Activated naive CD8-positive, alpha-beta T cell treated with anti-CD3 and anti-CD28 coated beads, Interleukin-2, amount 10 ng/mL, durations not matched to agents 7 days and 5 days (primary cell): ENCODE results near the gene NOS1AP. TPM values are rescaled to one million over a fixed set of nuclear protein-coding genes. Genes with fewer than 3 reads are reported as not detected.

ENCODE experiments used
- ATAC-seq: fragments of 150-1000 bp; cut with Tn5 transposase; one replicate; pipeline ENCODE4 v1.10.0; 2021; ENCODE audit warnings: low read depth, moderate library complexity
- POLR2A ChIA-PET: fragments of 350-600 bp; sonication (Branson Sonifier 250); formaldehyde crosslinking; loops from one replicate; lab custom pipeline; 2021; ENCODE audit warnings: antibody characterized with exemption; lab: Charles Lee
- DNase-seq: peaks from one replicate; pipeline ENCODE4 v3.0.0; 2021
- H3K27ac Mint-ChIP-seq: one replicate; pipeline ENCODE4 v1.8.0; 2022; ENCODE audit warnings: mild to moderate bottlenecking, mixed read lengths
- H3K27me3 Mint-ChIP-seq: one replicate; pipeline ENCODE4 v1.8.0; 2022; ENCODE audit warnings: mild to moderate bottlenecking, moderate library complexity, mixed read lengths
- H3K36me3 Mint-ChIP-seq: one replicate; pipeline ENCODE4 v1.8.0; 2021; ENCODE audit warnings: mild to moderate bottlenecking, mixed read lengths
- H3K4me1 Mint-ChIP-seq: one replicate; pipeline ENCODE4 v1.8.0; 2021; ENCODE audit warnings: mixed read lengths
- H3K4me3 Mint-ChIP-seq: one replicate; pipeline ENCODE4 v1.8.0; 2022; ENCODE audit warnings: mild to moderate bottlenecking, moderate library complexity, mixed read lengths
- H3K9me3 Mint-ChIP-seq: one replicate; pipeline ENCODE4 v1.8.0; 2021; ENCODE audit warnings: mixed read lengths
- total RNA-seq, 2 experiments: library from RNA; stranded (reverse); gene quantifications; one replicate each; pipeline ENCODE4 v1.2.3, GENCODE V29; 2021

The NOS1AP gene
- total RNA-seq, 2 experiments from 2014 or later = not detected

DNA sequence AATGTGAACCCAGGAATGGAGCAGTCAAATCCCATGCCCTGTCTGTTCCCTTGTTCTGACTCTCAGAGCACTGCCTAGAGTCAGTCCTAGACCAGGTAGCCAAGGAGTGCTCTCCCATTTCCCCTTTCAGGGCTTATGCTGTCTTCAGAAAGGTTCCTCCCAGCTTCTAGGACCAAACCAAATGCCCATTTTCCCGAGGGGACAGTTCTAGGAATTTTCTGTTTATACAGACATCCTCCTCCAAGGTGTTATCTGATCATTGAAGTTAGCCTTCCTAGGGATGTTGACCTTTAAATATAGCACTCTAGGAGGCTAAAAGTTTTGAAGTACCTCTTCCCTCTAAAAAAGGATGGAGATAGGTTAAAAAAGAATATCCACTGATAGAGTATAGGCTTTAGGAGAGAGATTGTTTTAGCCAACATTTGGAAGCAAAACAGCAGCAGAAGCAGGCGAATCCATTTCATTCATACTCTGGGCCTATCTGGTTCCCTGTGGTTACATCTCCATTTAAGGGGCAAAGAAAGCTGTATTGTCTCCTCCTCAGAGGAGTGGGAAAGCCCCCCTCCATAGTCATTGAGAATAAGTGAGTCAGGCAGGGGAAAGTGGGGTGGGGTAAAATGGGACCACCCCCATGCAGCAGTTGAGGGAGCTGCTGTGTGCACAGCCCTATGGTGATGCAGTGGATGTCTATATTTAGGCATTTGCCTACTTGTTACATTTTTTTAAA lies 180.7 kb downstream of the NOS1AP start:
- no peak overlapping the region for H3K4me3 Mint-ChIP-seq
- no peaks in the 10 kb centered on the region for H3K4me1 Mint-ChIP-seq
- no peaks in the 10 kb centered on the region for H3K36me3 Mint-ChIP-seq
- no peak for DNase-seq
- no peak for ATAC-seq
- no peaks in the 10 kb centered on the region for H3K9me3 Mint-ChIP-seq
- POLR2A ChIA-PET = no interaction called here
- no peak overlapping the region for H3K27ac Mint-ChIP-seq
- peaks cover 12% of the 10 kb centered on the region for H3K27me3 Mint-ChIP-seq

DNA sequence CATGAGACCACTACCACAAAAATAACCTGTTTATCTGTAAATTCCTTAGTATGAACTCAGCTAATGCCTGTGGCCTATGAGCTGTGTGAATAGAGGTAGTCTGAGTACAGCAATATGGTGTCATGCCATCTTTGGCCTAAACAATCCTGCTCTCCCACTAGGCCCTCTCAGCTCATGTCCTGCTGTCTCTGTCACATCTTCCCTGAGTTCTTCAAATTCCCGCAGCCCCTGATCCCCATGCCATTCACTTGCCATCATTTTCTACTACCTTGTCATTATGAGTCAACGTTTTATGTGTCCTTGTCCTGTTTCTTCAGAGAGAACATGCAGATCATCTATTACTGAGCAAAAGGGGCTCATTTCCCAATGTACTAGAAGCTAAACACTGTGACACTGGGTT lies 181.6 kb downstream of the NOS1AP start:
- H3K9me3 Mint-ChIP-seq = no peaks in the 10 kb centered on the region
- H3K36me3 Mint-ChIP-seq = no peaks in the 10 kb centered on the region
- peaks cover 9% of the 10 kb centered on the region for H3K27me3 Mint-ChIP-seq
- ATAC-seq (no peak), DNase-seq (no peak)
- no peak overlapping the region for H3K4me3 Mint-ChIP-seq
- POLR2A ChIA-PET = no interaction called here
- H3K27ac Mint-ChIP-seq = no peak overlapping the region
- no peaks in the 10 kb centered on the region for H3K4me1 Mint-ChIP-seq

DNA sequence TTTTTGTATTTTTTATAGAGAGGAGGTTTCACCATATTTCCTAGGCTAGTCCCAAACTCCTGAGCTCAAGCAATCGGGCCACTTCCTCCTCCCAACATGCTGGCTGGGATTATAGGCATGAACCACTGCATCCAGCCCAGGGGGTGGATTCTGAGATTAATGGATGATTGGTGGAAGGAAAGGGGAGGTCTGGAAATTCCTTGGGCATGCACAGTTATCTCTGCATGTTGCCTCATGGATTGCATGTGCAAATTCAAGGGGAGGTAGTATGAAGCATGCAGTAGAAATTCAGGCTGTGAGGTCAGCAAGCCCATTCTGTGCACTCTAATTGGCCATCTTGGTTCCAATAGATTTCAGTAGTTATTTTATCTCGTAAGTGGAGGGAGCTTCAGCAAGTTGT lies 182.7 kb downstream of the NOS1AP start:
- no peak overlapping the region for H3K27ac Mint-ChIP-seq
- H3K27me3 Mint-ChIP-seq = peaks cover 6% of the 10 kb centered on the region
- H3K9me3 Mint-ChIP-seq = no peaks in the 10 kb centered on the region
- DNase-seq (no peak), ATAC-seq (no peak)
- H3K36me3 Mint-ChIP-seq = no peaks in the 10 kb centered on the region
- no peaks in the 10 kb centered on the region for H3K4me1 Mint-ChIP-seq
- POLR2A ChIA-PET = no interaction called here
- no peak overlapping the region for H3K4me3 Mint-ChIP-seq

DNA sequence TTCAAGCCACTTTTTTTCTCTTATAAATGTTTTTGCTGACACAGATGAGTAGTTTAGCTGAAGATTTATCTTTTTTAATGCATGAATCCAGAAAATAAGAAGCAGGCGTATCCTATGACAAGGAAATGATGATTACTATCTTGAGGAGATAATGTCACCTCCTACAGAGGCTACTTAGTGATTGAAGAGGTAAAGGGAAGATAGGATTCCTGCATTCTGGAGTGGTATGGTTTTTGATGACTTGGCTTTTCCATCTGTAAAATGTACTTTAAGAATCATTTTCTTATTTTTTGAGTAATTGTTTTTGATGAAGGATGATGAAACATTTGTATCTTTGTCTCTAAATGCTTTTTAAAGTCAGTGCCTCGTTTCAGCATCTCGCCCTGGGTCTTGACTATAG lies 184.3 kb downstream of the NOS1AP start:
- no peaks in the 10 kb centered on the region for H3K36me3 Mint-ChIP-seq
- ATAC-seq (no peak), DNase-seq (no peak)
- H3K4me3 Mint-ChIP-seq = no peak overlapping the region
- POLR2A ChIA-PET = no interaction called here
- H3K27ac Mint-ChIP-seq = no peak overlapping the region
- no peaks in the 10 kb centered on the region for H3K9me3 Mint-ChIP-seq
- no peaks in the 10 kb centered on the region for H3K4me1 Mint-ChIP-seq
- H3K27me3 Mint-ChIP-seq = peaks cover 6% of the 10 kb centered on the region

DNA sequence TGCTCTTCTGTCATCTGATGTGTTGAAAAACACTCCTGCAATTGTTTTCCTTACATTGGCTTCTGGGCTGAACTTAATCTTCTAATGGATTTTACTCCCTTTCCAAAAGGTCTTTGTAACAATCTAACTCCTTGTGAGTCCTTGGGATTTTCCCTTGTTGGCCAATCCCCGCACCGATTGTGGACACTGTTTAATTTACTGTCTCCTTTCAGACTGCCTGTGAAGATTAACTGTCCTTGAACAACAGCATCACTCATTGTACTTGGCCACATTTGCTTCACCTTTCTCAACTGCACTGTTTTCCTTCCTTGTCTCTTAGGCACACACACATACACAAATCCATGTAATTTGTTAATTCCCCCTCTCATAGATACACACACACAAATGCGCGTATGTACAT lies 186.8 kb downstream of the NOS1AP start:
- Mint-ChIP-seq H3K4me1 (no peaks in the 10 kb centered on the region), H3K27me3 (peaks cover 11% of the 10 kb centered on the region), H3K9me3 (no peaks in the 10 kb centered on the region), H3K36me3 (no peaks in the 10 kb centered on the region), H3K4me3 (no peak overlapping the region), H3K27ac (no peak overlapping the region)
- POLR2A ChIA-PET = no interaction called here
- ATAC-seq = no peak
- DNase-seq = no peak

DNA sequence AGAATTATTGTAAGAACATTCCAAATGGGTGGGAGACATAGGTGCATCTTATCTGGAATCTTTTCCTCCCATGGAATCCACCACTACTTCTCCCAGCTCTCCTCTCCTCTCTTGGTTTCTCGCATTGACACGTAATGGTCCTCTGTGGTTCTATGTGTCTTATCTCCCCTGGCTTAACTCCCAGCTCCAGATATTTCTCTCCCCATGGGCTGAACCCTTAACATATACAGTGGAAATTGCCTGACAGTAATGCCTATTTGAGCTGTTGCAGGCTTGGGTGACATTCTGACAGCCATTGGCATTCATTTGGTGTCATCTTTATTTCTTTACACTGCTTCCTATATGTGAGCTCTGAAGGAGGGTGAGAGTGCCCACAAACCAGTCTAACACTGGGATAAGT lies 188.9 kb downstream of the NOS1AP start:
- no peaks in the 10 kb centered on the region for H3K4me1 Mint-ChIP-seq
- POLR2A ChIA-PET = no interaction called here

DNA sequence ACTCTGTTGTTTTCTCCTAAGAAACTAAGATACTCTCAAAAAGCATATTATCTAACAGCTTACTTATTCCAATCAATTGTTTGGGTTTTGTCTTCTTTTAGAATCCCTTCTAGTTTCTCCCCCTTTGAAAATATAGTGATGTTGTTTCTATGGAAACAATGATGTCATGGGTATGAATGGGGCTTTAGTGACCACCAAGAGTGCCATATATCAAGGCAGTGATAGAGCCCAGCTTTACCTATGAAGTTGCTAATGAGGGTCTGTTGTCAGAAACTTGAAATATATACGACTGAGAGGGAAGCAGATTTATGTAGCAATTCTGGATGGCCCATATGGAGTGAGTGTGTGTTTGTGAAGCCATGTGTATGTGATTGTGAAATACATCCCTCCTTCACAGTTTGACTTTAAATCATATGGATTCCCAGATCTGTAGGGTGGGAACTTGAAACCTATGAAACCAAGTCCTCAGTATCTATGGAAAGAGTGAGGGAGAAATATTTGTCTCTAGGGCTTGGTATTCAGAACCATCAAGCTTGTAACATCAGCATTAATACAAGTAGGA lies 190.5 kb downstream of the NOS1AP start:
- ATAC-seq (no peak), DNase-seq (no peak)
- Mint-ChIP-seq H3K9me3 (no peaks in the 10 kb centered on the region), H3K4me1 (no peaks in the 10 kb centered on the region), H3K36me3 (no peaks in the 10 kb centered on the region), H3K4me3 (no peak overlapping the region), H3K27me3 (peaks cover 16% of the 10 kb centered on the region), H3K27ac (no peak overlapping the region)
- POLR2A ChIA-PET = no interaction called here

More for the DNA sequence above, 188.9 kb downstream of the NOS1AP start:
- no peaks in the 10 kb centered on the region for H3K9me3 Mint-ChIP-seq
- no peak overlapping the region for H3K27ac Mint-ChIP-seq
- H3K36me3 Mint-ChIP-seq = no peaks in the 10 kb centered on the region
- DNase-seq (no peak), ATAC-seq (no peak)
- H3K4me3 Mint-ChIP-seq = no peak overlapping the region
- H3K27me3 Mint-ChIP-seq = peaks cover 19% of the 10 kb centered on the region

DNA sequence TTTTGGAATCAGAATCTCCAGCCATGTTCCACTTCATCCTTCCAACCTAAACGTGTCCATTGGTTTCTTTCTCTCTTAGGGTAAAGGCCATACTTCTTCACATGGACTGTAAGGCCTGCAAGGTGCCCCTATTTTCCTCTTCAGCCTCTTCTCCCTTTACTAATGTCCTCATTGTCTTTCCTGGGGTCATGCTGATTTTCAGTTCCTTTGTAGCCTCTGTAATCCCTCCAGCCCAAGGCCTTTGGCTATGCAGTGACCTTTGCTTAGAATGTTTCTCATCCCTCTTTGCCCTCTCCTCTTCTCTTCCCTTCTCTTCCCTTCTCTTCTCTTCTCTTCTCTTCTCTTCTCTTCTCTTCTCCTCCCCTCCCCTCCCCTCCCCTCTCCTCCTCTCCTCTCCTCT lies 194.6 kb downstream of the NOS1AP start:
- Mint-ChIP-seq H3K36me3 (no peaks in the 10 kb centered on the region), H3K9me3 (no peaks in the 10 kb centered on the region), H3K4me3 (no peak overlapping the region)

DNA sequence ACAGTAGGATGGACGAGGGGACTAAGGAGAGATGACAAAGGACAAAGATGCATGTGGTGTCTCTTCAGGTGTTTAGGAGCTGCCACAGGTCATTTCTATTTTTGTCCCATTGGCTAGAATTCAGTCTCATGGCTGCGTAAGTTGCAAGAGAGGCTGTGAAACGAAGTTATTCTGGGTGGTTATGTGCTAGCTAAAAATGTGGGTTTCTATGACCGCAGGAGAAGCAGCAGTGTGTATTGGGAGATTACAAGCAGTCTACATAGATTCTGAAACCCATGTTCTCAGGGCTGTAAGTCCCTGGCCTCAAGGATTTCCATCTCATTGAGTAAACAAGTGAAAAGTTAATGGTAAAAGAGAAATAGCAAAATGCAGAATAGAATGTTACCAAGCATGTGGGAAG lies 196.5 kb downstream of the NOS1AP start:
- Mint-ChIP-seq H3K4me1 (no peaks in the 10 kb centered on the region), H3K27me3 (peaks cover 11% of the 10 kb centered on the region), H3K27ac (no peak overlapping the region), H3K4me3 (no peak overlapping the region), H3K36me3 (no peaks in the 10 kb centered on the region), H3K9me3 (no peaks in the 10 kb centered on the region)
- DNase-seq = no peak
- no peak for ATAC-seq
- POLR2A ChIA-PET = no interaction called here

More for the DNA sequence above, 194.6 kb downstream of the NOS1AP start:
- H3K27ac Mint-ChIP-seq = no peak overlapping the region
- POLR2A ChIA-PET = no interaction called here
- peaks cover 16% of the 10 kb centered on the region for H3K27me3 Mint-ChIP-seq
- H3K4me1 Mint-ChIP-seq = no peaks in the 10 kb centered on the region
- ATAC-seq = no peak
- DNase-seq = no peak

DNA sequence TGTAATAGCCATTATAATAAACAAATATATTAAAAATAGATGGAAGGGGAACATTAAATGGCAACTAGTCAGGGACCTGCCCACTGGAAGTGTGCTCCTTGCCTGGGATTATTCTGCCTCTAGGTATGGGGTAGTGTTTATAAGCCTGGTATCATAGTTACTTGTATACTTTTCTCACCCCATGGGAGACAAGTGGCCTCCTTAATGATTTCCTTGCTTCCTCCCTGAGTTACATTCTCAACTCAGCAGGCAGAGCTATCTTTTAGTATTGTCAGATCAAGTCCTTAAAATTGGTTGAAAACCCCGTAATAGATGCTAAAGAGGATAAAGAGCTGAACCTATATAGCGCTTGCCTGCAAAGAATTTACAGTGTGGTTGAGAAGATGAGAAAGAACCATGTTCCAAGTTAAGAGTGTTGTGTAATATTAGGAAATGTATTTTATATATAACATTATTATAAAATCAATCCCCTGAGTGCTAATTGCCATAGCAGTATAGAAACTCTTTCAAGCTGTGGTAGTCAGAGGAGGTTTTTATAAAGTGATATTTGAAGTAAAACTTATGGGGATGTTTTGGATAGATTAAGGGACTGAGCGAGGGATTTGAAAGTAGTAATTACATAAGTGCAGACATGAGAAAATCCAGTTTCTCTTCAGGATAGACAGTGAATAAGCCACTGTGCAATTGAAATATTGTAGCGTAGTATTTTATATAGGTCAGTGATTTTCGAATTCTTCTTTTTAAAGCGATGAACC lies 200.7 kb downstream of the NOS1AP start:
- Mint-ChIP-seq H3K36me3 (no peaks in the 10 kb centered on the region), H3K9me3 (no peaks in the 10 kb centered on the region), H3K27ac (no peak overlapping the region), H3K27me3 (no peaks in the 10 kb centered on the region), H3K4me1 (no peaks in the 10 kb centered on the region), H3K4me3 (no peak overlapping the region)
- ATAC-seq (no peak), DNase-seq (no peak)
- POLR2A ChIA-PET = no interaction called here

DNA sequence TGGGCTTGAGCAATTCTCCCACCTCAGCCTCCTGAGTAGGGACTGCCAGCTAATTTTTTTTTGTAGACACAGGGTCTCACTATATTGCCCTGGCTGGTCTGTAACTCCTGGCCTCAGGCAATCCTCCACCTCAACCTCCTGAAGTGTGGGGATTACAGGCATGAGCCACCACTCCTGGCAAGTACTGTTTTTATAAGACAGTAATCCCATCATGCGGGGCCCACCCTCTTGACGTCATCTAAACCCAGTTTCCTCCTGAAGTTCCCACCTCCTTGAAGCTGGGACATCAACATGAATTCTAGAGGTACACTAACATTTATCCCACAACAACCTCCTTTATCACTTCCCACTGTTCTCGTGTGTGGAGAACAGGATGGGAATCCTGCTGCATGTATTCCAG lies 202.5 kb downstream of the NOS1AP start:
- Mint-ChIP-seq H3K36me3 (no peaks in the 10 kb centered on the region), H3K4me1 (no peaks in the 10 kb centered on the region), H3K27ac (no peak overlapping the region), H3K9me3 (no peaks in the 10 kb centered on the region), H3K4me3 (no peak overlapping the region), H3K27me3 (no peaks in the 10 kb centered on the region)
- ATAC-seq = no peak
- POLR2A ChIA-PET = no interaction called here
- no peak for DNase-seq

DNA sequence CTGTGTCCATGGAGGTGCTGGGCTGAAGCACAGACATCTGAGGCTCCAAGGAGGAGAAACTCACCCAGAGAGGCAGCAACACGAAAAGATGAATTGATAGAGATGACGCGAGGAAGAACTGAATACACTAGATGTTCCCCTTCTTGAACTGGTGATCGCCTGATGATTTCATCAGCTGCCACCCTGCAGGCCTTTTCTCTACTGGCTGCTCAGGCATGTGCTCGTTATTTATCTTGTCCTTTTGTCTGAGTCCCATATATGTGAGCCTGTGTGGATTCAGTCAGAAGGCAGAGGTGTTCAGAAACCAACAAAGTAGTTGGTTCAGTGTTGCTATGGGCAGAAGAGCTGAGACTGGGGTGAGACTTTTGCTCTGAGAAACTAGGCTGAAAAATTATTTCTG lies 202.9 kb downstream of the NOS1AP start:
- no peak for ATAC-seq
- POLR2A ChIA-PET = no interaction called here
- H3K4me3 Mint-ChIP-seq = no peak overlapping the region
- no peaks in the 10 kb centered on the region for H3K27me3 Mint-ChIP-seq
- no peak for DNase-seq
- H3K9me3 Mint-ChIP-seq = no peaks in the 10 kb centered on the region
- H3K27ac Mint-ChIP-seq = no peak overlapping the region
- H3K36me3 Mint-ChIP-seq = no peaks in the 10 kb centered on the region
- no peaks in the 10 kb centered on the region for H3K4me1 Mint-ChIP-seq

DNA sequence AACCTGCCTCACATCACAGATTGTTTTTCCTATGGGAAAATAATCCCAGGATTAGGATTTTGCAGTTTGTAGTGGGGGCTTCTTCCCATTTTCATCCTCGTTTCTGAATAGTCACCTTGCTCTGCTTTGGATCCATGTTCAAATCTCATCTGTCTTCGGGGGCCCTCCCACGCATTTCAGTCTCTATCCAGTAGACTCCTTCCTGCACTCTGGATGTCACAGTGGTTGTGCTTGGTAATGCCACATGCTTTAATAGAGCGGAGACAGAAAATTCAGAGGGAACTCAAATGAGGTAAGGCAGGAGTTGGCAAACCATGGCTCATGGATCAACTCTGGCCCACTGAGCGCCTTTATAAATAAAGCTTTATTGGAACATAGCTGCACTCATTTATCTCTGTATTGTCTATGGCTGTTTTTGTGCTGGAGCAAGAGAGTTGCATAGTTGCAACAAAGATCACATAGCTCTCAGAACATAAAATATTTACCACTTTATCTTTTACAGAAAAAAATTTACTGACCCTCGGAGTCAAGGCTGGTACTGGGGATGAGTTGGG lies 206.2 kb downstream of the NOS1AP start:
- H3K4me3 Mint-ChIP-seq = no peak overlapping the region
- no peaks in the 10 kb centered on the region for H3K9me3 Mint-ChIP-seq
- no peak for DNase-seq
- POLR2A ChIA-PET = no interaction called here
- H3K4me1 Mint-ChIP-seq = no peaks in the 10 kb centered on the region
- no peak for ATAC-seq
- H3K27ac Mint-ChIP-seq = no peak overlapping the region
- H3K36me3 Mint-ChIP-seq = no peaks in the 10 kb centered on the region
- H3K27me3 Mint-ChIP-seq = peaks cover 3% of the 10 kb centered on the region

DNA sequence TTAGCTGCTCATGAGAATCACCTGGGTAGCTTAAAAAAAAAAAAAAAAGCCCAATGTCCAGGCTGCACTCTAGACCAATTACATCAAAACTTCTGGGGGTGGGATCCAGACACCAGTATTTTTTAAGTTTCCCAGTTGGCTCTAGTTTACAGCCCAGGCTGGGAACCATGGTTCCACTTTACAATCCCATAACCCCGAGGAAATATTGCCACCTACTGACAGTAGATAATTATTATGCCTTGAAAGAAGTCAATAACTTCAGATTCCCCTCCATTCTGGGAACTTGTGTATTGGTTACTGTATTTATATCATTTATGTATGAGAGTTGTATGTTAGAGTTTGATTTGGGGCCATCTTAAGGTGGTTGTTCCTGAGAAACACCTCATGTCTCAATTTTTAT lies 207.0 kb downstream of the NOS1AP start:
- peaks cover 5% of the 10 kb centered on the region for H3K27me3 Mint-ChIP-seq
- no peak for DNase-seq
- POLR2A ChIA-PET = no interaction called here
- H3K4me3 Mint-ChIP-seq = no peak overlapping the region
- no peak overlapping the region for H3K27ac Mint-ChIP-seq
- no peaks in the 10 kb centered on the region for H3K36me3 Mint-ChIP-seq
- no peak for ATAC-seq
- no peaks in the 10 kb centered on the region for H3K4me1 Mint-ChIP-seq
- no peaks in the 10 kb centered on the region for H3K9me3 Mint-ChIP-seq
